Esophagus squamous epithelium (tissue), 4 donors: Measurements from ENCODE around the gene DNER.

Experiments
- CTCF ChIP-seq, 6 experiments: fragments of 450-650 bp in 4 of 6; fragments of 200-600 bp in 2 of 6; sonication (generic) in 2 of 6; IDR thresholded peaks; one replicate each; pipeline ENCODE4 v1.5.1; 2016 to 2019; ENCODE audit warnings: antibody characterized with exemption in 6 of 6, mild to moderate bottlenecking in 4 of 6, moderate library complexity in 4 of 6
- POLR2A ChIP-seq, 4 donors: fragments of 450-650 bp; IDR thresholded peaks; one replicate each; pipeline ENCODE4 v1.6.1; 2017; ENCODE audit warnings: antibody characterized with exemption in 4 of 4, mild to moderate bottlenecking in 4 of 4, moderate library complexity in 3 of 4

- no peak for TF ChIP-seq CTCF (IDR thresholded peaks at IDR 0.05)
- no peak for TF ChIP-seq POLR2A (IDR thresholded peaks at IDR 0.05)
Observed at GRCh38 chr2:229363185-229363814, 351.1 kb downstream of the DNER start.
